Medulla oblongata (tissue), 1 donor: ENCODE measurements around the gene CDK4.

Experiments
- DNase-seq: peaks from one replicate; pipeline ENCODE4 v3.0.0-alpha.2; 2015; ENCODE audit errors: extremely low spot score

CDK4 gene

DNA sequence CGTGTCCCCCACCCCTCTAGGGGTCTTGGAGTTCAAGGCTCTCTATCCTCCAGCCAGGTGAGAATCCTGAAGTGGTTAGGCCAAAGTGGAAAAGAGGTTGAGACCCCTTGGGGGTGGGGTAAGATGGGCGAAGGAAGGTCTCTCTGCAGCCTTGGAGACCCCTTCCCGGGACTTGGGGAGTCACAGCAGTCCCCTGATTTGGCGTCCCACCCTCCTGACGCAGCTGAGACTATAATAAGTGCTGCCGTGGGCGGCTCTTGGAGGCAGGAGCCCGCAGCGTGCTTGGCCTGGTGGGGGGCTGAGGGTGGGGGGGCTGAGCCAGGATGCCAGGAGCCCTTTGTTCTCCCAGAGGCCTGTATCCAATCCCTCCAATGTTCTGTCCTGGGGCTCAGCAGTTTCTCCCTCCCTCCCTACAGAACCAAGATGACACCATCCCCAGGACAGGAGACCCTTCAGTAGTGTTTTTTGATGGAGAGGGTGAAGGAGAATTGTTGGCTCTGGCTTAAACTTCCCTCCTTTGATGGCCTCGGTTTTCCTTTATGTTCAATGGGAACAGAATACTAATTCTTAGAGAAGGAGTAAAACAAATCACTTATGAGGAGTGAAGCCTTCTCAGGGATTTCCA is 12.1 kb downstream of the CDK4 start:
- DNase-seq: no peak

DNA sequence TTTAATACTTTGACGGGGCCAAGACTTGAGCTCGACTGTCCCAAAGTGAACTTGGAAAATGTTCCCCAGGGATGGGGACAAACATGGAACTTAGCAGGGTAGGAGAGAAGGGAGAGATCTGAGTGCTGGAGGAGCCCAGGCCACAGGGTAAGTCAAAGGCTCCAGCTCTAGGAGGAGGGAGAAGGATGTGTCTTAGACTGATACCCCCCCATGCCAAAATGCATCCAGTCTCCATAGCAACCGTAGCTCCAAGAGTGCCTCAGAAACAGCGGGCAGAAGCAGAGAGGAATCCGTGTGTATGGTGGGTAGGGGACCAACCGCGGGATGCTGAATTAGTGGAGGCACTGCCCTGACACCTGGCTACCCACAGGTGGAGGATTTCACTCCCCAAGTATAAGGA is 12.7 kb downstream of the CDK4 start:
- no peak for DNase-seq

DNA sequence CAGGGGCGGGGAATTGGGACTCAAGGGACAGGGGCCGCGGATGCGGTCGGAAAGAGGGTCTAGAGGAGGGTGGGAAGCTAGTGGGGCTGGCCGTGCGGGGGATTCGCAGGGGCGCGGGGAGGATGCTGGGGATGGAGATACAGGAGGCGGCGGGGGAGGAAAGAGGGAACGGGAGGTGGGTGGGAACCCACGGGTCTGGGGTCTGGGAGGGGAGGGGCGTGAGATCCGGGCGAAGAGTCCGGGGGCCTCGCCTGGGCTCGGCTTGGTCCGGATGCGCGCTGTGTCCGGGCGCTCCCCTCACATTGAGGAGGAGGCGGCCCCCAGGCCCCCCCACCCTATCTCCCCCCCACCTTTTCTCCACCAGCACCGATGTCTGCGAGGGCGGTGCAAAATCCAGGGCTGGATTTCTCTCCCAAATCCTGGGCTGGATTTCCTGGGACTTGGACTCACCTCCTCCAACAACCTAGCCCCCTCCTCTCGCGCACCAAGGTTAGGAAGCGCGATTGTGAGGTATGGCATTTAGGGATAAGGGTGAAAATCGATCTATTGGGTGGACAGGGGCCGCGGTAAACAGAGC is 13.4 kb downstream of the CDK4 start, which contains the start of gene AGAP2:
TSS of gene AGAP2 (minus strand) at position 82 of the 577 bp plus-strand sequence. CDS start 496 bp downstream, outside the sequence.
- DNase-seq: no peak

DNA sequence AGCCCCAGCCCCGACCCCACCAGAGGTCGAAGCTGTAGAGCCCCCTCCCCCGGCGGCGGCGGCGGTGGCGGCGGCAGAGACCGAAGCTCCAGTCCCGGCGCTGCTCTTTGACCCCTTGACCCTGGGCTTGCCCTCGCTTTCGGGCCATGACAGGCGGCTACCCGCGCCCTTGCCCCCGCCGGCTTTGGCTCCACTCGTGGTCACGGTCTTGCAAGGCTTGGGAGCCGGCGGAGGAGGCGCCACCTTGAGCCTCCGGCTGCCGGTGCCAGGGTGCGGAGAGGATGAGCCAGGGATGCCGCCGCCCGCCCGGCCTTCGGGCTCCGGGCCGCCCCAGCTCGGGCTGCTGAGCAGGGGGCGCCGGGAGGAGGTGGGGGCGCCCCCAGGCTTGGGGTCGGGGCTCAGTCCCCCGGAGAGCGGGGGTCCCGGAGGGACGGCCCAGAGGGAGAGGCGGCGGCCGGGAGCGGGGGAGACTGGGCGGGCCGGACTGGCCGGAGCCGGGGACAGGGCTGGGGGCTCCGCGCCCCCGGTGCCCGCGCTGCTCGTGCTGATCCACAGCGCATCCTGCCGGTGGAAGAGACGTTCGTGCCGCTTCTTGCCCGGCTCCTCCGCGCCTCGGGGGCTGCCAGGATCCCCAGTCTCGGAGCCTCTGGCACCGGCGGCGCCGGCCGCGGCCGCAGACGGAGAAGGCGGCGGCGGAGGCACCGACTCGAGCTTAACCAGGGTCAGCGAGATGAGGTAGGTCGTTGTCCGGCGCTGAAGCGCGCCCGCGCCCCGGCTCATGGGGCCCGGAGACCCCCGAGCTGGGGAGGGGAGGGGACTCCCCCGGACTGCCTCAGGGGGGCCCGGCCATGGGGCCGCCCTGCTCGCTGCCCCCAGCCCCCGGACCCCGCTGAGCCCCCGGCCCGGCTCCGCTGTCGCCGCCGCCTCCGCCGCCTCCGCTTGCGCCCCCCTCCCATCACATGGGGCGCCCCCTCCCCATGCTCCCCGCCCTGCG is 14.3 kb downstream of the CDK4 start:
- DNase-seq: no peak

DNA sequence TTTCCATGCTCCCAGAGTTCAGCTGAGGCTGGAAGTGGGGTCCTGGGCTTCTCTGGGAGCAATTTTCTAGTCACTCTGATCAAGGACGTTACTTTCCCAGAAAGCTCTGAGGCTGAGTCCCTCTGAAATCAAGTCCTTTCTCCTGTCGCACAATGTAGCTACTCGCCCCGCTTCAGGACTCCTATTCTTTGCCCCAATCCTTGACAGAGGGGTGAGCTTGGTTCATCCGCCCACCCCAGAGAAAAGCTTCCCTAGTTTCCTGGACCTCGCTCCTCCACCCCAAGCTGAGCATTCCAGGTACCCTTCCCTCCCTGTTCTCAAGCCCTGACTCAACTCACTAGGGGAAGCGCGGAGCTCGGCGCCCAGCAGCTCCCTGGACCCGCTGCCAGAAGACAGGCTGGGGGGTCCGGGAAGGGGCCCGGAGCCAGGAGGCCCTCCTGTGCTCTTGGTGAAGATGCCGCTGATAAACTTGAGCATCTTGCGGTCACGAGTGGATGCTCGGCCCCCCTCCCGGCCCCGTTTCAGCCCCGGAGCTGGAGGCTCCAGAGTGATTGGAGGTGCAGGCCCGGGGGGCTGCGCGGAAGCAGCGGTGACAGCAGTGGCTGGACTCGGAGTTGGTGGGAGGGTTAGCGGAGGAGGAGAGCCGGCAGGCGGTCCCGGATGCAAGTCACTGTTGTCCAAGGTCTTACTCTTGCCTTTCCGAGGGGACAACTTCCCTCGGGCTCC is 15.2 kb downstream of the CDK4 start:
- DNase-seq: no peak

DNA sequence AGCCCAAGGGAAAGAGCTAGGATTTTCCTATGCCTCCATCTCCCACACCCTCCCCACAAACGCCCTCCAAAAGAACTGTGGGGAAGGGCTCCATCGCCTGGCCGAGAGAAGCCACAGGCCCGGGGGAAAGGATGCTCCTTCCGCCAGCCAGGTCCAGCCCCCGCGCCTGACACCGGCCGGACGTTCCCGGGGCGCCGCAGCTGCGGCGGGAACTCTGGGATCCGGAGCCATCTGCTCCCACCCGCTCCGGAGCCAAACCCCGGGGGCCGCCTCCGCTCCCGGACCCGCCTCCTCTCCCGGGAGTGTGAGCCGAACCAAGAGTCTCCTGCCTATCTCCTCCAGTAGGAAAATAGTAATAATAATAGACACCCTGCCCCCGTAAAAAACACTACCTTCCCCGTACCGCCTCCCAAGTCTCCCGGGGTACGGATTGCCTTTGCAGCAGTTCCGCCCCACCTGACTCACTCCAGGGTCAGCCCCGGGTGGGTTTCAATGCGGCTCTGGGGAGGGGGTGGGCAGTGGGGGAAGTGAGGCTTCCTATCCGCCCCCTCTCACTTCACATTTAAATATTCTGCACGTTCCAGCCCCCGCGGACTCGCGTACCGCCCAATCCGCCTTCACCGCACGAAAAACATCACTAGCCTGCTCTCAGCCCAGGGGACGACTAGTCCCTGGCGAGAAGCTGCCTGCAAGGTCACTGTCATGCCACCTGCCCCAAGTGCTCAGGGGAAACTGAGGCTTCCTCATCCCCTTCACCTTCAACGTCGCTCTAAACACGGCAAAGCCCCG is 16.0 kb downstream of the CDK4 start:
- peak; percentile 42 for DNase-seq

DNA sequence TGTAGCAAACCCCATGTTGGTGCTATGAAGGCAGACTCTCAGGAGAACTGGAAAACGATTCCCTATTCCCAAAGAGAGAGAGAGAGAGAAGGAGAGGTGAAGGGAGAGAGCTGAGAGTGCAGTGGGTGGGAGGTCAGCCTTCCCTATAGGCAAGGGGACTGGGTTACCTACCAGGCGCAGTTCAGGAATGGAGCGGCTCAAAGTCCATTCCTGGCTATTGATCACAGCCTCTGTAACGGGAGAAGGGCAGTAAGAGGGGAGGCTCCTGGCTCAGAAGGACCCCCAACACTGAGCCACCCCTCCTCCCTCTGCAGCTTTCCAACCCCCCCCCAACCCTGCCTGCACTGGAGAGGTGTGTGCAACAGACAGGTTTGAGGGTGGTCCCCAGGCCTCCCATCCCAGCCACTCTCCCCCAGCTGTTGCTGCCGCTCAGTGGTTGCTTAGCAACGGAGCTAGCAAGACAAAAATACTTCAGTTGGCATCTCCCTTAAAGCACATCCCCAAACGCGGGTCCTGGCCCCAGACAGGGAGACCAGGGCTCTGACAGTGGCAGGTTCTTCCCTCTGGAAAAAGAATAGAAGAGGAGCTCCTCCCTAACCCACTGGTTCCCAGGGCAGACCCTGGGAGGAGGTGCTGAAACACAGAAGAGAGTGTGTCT is 16.8 kb downstream of the CDK4 start:
- no peak for DNase-seq

DNA sequence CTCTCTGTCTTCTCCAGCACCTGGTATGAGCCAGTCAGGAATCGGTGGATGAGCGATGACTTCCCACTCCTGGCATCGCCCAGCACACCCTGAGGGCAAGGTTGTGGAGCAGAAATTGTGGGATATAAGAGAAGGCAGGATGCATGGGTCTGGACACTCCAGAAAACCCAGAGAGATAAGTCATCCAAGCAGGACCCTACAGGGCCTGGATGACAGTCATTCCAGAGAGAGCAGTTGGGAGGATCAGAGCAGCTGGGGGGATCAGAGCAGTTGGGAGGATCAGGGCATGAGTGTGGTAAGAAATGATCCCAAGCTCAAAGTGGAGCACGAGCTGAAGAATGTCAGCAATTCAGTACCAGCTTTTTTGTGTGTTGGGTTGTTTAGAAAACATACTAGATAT is 17.5 kb downstream of the CDK4 start:
- DNase-seq: no peak

DNA sequence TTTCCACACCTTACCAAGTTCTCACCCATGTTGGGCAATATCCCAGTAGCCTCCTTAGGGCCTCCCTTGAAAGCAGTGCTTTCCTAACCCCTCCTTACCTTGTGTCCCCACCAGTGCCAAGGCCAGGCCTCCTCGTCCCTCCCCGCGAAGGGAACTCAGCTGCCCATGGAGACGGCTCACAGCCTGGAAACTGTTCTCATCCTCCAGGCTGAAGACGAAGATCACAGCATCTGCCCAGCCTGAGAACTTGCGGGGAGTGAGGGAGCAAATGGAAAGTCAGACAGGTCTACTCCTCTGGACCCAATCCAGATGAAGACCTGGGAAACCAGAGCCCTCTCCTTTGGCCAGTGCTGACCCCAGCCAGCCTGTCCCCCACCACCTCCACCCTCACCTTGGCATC is 18.2 kb downstream of the CDK4 start:
- no peak for DNase-seq

DNA sequence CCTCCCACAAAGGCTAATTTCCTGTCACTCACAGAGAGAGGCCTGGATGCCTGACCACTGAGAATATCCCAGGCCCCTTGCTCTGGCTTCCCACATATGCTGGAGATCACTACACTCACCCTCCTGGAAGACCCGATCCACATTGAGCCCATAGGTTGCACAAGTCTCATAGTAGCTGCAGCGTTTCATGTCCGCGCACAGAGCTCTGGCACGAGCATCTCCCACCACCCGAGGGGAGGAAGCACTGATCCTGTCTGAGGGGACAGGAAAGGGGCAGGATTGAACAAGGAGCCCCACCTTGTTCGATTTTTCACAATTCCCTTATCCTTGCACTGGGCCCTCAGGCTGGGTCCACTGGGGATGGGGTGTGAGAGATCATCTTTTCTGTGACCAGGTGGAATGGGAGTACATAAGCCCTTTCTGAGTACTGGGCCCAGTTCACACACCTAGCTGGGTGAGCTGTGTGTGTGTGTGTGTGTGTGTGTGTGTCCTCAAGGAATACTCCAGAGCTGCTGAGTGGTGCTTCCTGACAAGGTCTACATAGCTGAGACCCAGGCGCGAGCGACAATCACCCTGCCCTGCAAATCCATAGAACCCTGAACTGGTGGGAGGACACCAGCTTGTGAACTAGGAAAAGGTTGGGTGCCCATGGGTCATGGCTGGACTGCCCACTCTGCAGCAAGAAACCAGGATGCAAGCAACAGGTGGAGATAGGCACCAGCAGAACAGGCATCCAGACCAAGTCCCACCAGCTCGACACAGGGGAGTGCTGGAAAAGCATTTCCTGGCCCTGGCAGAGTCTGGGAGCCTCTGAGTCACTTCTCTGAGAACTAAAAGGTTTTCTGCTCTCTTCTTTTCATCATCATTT is 19.1 kb downstream of the CDK4 start:
- no peak for DNase-seq

DNA sequence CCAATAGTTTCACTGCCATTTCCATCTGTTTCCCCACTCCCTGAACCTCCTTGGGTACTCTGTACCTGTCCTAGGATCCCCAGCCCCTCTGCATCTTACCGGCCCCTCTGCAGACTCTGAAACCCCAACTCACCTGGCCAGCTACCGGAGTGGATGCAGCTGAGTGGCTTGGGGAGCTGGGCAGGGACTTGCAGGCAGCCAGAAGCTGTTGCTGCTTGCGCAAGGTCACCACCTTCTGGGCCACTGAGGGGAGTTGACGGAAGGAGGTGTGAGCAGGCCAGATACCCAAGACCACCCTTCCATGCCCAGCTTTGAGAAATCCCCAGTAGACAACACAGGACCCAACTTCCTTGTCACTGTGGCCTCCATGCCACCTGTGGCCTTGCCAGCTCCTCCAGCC is 19.8 kb downstream of the CDK4 start:
- no peak for DNase-seq

DNA sequence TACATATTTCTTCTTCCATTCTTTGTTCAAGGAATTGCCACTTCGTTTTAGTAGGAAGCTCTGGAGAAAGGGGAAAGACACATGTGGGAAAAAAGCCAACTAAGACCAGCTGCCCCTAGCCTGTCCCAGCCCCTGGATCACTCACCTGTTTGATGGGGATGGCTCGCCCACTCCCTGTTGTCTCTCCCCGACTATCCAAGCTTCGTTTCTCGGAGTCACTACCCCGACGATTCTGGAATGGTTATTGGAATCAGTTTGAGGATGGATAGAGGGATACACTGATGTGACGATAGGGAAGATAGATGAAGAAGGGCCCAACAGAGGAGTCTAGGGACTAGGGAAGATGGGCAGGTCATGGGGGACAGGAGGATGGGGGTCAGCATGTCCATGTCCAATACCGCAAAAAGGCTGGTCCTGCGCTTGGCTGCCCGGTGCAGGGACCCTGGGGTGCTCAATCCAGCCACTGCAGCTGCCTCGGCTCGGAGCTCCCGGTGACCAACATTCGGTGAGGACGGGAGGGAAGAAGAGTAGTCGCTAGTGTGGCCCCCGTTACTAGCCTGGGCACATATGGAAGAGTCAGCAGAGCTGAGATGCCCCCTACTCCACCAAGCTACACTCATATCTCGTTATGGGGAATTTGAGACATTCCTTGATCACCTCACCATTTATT is 20.6 kb downstream of the CDK4 start:
- no peak for DNase-seq

DNA sequence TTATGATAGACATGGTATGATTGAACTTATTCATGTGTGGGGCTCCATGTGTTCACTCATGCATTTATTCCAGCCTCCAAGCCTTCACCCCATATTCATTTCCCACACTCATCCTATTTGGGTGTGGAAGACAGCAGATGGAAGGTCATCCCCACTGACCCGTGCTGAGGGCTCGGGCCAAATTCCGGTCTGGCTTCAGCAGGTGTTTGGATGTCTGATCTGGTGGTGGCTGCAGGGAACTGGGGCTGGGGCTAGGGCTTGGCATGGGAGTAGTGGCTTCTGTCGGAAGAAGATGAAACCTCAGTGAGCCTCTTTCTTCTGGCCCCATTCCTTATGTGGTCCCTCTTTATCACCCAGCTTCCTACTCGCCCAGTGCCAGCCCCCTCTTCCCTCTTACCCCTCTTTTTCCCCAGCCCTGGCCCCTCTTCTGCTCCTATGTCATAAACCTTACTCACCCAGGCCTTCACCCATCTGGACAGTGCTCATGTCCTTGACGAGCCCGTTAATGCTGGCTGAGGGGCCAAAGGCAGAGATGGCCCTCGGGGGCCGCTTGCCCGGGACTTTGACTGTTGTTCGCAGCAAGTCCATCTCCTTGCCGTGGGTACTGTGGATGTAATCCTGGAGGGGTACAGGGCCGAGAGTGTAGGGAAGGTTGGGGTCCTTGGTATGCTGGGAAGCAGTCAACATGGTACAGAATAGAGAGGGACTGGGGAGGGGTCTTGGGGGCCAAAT is 21.6 kb downstream of the CDK4 start:
- no peak for DNase-seq

DNA sequence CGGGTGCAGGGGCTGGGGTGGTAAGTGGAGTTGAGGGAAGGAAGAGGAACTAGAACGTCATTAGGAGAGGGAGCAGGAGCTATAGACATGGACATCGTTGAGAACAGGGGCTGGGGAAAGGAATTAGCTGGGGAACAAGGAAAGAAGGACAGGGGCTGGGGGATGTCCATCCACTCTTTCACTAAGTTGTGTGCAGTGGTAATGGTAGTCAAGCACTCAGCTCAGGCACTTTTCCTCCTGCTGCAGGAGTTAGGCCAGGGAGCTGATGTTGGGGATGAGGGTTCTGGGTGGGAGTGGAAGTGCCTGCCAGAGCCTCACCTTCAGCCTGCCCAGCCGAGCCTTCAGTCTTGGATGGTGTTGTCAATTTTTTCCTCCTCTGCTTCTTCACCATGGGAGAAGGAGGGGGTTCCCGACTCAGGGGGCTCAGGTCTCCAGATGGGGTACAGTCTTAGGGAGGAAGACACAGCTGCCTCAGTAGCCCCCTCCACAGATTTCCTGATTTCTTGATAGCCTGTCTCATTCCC is 22.7 kb downstream of the CDK4 start:
- no peak for DNase-seq

DNA sequence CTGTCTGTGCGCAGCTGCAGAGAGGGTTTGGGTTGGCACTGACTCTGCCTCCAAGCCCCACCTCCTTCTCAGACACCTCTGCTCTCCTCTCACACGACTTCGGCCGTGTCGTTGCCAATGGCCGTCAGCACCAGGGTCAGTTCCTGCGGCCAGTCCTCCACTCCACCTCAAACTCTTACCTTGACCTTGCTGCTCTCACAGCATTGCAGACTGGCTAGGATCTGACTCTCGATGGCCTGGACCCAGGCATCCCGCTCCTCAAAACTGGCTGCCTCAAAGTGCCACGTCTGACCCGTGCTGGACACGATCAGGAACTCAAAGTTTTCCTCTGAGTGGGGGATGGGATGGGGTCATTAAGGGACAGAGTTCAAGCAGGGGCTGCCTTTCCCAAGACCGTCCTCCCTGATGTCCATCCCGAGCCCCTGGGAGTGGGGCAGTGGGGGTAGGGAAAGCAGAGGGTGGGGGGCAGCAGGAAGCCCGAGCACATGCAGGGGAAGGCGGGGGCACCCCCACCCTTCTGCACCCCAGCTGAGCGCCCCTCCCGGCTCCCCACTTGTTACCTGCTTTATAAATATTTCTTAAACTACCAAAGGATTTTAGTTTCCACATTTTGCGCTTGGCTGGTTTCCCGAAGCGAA is 24.2 kb downstream of the CDK4 start:
- no peak for DNase-seq

DNA sequence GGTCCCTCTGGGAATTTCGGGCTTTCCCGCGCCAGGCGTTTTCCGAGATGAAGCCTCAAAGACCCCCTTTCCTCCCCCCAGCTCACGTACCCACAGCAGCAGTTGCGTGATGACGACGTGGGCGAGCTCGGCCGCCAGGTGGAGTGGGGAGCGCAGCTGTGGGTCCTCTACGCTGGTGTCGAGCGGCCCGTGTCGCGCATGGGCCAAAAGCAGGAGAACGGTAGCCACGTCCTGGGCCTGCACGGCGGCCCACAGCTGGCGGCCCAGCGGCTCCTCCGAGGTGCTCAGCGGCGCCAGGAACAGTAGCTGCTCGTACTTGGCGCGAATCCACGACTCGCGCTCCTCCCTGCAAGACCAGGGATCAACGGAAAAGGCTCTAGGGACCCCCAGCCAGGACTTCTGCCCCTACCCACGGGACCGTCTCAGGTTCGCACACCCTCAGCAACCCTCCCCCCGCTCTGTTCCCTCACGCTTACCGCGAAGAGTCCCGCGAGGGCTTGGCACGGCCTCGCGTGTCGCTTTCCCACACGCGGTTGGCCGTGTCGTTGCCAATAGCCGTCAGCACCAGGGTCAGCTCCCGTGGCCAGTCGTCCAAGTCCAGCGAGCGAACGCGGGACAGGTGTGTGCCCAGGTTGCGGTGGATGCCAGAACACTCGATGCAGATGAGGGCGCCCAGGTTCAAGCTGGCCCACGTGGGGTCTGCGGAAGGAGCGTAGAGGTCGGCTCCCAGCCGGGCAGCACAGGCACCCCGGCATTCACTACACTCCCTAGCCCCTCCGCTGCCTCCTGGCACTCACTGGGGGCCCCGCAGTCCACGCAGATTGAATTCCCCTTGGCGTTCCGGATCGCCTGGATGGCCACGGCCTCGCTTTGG is 25.0 kb downstream of the CDK4 start:
- DNase-seq: no peak
